WTC11 (cell line): ENCODE results near the gene VEGFC. TPM values are rescaled to one million over a fixed set of nuclear protein-coding genes. Genes with fewer than 3 reads are reported as not detected.

ENCODE experiments used
- ATAC-seq: fragments of 200-7000 bp; cut with Tn5 transposase; 2 replicates; pipeline ENCODE4 v1.10.0; 2021; ENCODE audit warnings: mild to moderate bottlenecking, moderate library complexity
- CTCF ChIA-PET: fragments of 300-600 bp; sonication (Branson Sonifier 250); formaldehyde crosslinking; loops from one replicate; lab custom pipeline; 2021; ENCODE audit warnings: antibody characterized with exemption; lab: Charles Lee
- POLR2A ChIA-PET: fragments of 350-600 bp; sonication (Branson Sonifier 250); formaldehyde crosslinking; loops from one replicate; lab custom pipeline; 2021; ENCODE audit warnings: antibody characterized with exemption; lab: Charles Lee
- DNase-seq: peaks from one replicate; pipeline ENCODE4 v3.0.0; 2021; ENCODE audit warnings: low spot score
- H3K27ac Mint-ChIP-seq: 2 replicates; pipeline ENCODE4 v1.8.0; 2021; ENCODE audit warnings: mixed read lengths
- H3K27me3 Mint-ChIP-seq: 2 replicates; pipeline ENCODE4 v1.8.0; 2021; ENCODE audit warnings: low read depth, mild to moderate bottlenecking, moderate library complexity, mixed read lengths
- H3K36me3 Mint-ChIP-seq: 2 replicates; pipeline ENCODE4 v1.8.0; 2021; ENCODE audit warnings: mixed read lengths
- H3K4me1 Mint-ChIP-seq: 2 replicates; pipeline ENCODE4 v1.8.0; 2022; ENCODE audit warnings: mixed read lengths
- H3K4me3 Mint-ChIP-seq: 2 replicates; pipeline ENCODE4 v1.8.0; 2021; ENCODE audit warnings: mild to moderate bottlenecking, moderate library complexity, mixed read lengths
- H3K9me3 Mint-ChIP-seq: 2 replicates; pipeline ENCODE4 v1.8.0; 2021; ENCODE audit warnings: mixed read lengths
- ERG ChIP-seq: fragments of 250-450 bp; sonication (Bioruptor Pico); IDR thresholded peaks from 2 replicates; pipeline ENCODE4 v1.8.0; 2021; ENCODE audit warnings: mild to moderate bottlenecking
- HMGXB4 ChIP-seq: sonication (generic); formaldehyde crosslinking; IDR thresholded peaks from 2 replicates; pipeline ENCODE4 v1.8.1; 2023; ENCODE audit warnings: mild to moderate bottlenecking, moderate library complexity, missing genetic modification reagents
- NFE2L1 ChIP-seq: sonication (generic); formaldehyde crosslinking; IDR thresholded peaks from 2 replicates; pipeline ENCODE4 v1.8.1; 2023; ENCODE audit warnings: missing genetic modification reagents
- NR2C2 ChIP-seq: sonication (generic); formaldehyde crosslinking; IDR thresholded peaks from 2 replicates; pipeline ENCODE4 v1.8.0; 2022; ENCODE audit warnings: mild to moderate bottlenecking, missing genetic modification reagents
- RELA ChIP-seq: sonication (generic); formaldehyde crosslinking; IDR thresholded peaks from 2 replicates; pipeline ENCODE4 v1.8.1; 2022; ENCODE audit warnings: missing genetic modification reagents, mild to moderate bottlenecking, borderline replicate concordance
- ZNF121 ChIP-seq: sonication (generic); formaldehyde crosslinking; IDR thresholded peaks from 2 replicates; pipeline ENCODE4 v1.8.0; 2023; ENCODE audit warnings: missing genetic modification reagents
- total RNA-seq: library from RNA; stranded (reverse); gene quantifications from 3 replicates; pipeline ENCODE4 v1.2.3, GENCODE V29; 2021
- TF ChIP-seq, protein P1 (sequence below): sonication (generic); formaldehyde crosslinking; IDR thresholded peaks from 2 replicates; pipeline ENCODE4 v1.8.1; 2023; ENCODE audit warnings: mild to moderate bottlenecking, missing genetic modification reagents, moderate library complexity
- TF ChIP-seq, protein P2 (sequence below): sonication (generic); formaldehyde crosslinking; IDR thresholded peaks from 2 replicates; pipeline ENCODE4 v1.8.1; 2023; ENCODE audit warnings: mild to moderate bottlenecking, missing genetic modification reagents
- TF ChIP-seq, protein P3 (sequence below): sonication (generic); formaldehyde crosslinking; IDR thresholded peaks from 2 replicates; pipeline ENCODE4 v1.8.1; 2022; ENCODE audit warnings: mild to moderate bottlenecking, missing genetic modification reagents, moderate library complexity, borderline replicate concordance
- TF ChIP-seq, protein P4 (sequence below): fragments of 250-450 bp; sonication (Bioruptor Pico); IDR thresholded peaks from 2 replicates; pipeline ENCODE4 v1.9.0; 2021; ENCODE audit warnings: moderate library complexity, mild to moderate bottlenecking, inconsistent platforms, borderline replicate concordance

VEGFC gene
- total RNA-seq, 1 experiment from 2014 or later = 0.61 TPM

GRCh38 chr4:176794151-176794550 lies 1.4 kb upstream of the VEGFC start (continued):
- TF ChIP-seq, protein P1, sequence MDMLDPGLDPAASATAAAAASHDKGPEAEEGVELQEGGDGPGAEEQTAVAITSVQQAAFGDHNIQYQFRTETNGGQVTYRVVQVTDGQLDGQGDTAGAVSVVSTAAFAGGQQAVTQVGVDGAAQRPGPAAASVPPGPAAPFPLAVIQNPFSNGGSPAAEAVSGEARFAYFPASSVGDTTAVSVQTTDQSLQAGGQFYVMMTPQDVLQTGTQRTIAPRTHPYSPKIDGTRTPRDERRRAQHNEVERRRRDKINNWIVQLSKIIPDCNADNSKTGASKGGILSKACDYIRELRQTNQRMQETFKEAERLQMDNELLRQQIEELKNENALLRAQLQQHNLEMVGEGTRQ (CRISPR knock-in tag) = no peak
- TF ChIP-seq ERG (CRISPR knock-in tag) (no peak), HMGXB4 (CRISPR knock-in tag) (no peak), NR2C2 (CRISPR knock-in tag) (no peak)
- TF ChIP-seq, protein P2, sequence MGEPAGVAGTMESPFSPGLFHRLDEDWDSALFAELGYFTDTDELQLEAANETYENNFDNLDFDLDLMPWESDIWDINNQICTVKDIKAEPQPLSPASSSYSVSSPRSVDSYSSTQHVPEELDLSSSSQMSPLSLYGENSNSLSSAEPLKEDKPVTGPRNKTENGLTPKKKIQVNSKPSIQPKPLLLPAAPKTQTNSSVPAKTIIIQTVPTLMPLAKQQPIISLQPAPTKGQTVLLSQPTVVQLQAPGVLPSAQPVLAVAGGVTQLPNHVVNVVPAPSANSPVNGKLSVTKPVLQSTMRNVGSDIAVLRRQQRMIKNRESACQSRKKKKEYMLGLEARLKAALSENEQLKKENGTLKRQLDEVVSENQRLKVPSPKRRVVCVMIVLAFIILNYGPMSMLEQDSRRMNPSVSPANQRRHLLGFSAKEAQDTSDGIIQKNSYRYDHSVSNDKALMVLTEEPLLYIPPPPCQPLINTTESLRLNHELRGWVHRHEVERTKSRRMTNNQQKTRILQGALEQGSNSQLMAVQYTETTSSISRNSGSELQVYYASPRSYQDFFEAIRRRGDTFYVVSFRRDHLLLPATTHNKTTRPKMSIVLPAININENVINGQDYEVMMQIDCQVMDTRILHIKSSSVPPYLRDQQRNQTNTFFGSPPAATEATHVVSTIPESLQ = no peak
- TF ChIP-seq, protein P3, sequence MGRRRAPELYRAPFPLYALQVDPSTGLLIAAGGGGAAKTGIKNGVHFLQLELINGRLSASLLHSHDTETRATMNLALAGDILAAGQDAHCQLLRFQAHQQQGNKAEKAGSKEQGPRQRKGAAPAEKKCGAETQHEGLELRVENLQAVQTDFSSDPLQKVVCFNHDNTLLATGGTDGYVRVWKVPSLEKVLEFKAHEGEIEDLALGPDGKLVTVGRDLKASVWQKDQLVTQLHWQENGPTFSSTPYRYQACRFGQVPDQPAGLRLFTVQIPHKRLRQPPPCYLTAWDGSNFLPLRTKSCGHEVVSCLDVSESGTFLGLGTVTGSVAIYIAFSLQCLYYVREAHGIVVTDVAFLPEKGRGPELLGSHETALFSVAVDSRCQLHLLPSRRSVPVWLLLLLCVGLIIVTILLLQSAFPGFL = no peak
- TF ChIP-seq, protein P4, sequence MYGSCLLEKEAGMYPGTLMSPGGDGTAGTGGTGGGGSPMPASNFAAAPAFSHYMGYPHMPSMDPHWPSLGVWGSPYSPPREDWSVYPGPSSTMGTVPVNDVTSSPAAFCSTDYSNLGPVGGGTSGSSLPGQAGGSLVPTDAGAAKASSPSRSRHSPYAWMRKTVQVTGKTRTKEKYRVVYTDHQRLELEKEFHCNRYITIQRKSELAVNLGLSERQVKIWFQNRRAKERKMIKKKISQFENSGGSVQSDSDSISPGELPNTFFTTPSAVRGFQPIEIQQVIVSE (CRISPR knock-in tag) = no peak

- Mint-ChIP-seq H3K9me3 (no peaks in the 10 kb centered on the region), H3K36me3 (no peaks in the 10 kb centered on the region), H3K4me3 (peak overlapping the region; percentile 84), H3K27ac (no peak overlapping the region), H3K27me3 (peaks cover 39% of the 10 kb centered on the region), H3K4me1 (peaks cover 9% of the 10 kb centered on the region; the same call in 1 of the 2 replicates)
- DNase-seq = no peak
- peak; percentile 33 for ATAC-seq
- CTCF ChIA-PET = interaction anchor here (1.3 to 2.5 kb wide), 2 partner anchors 240 to 254 kb away, joined by 3 to 13 read pairs; no protein-coding TSS in a partner anchor
- TF ChIP-seq, protein P1 (CRISPR knock-in tag) = peak; percentile 37; the same call in 1 of the 2 replicates
- no peak for TF ChIP-seq RELA (CRISPR knock-in tag)
- POLR2A ChIA-PET = interaction anchor here (0.5 kb wide), 1 partner anchor 253 kb away, joined by 6 read pairs; no protein-coding TSS in a partner anchor
These were observed 411 bp upstream of the VEGFC start for GRCh38 chr4:176793060-176793605.

- Mint-ChIP-seq H3K9me3 (no peaks in the 10 kb centered on the region), H3K4me1 (peaks cover 9% of the 10 kb centered on the region; the same call in 1 of the 2 replicates)
- TF ChIP-seq NFE2L1 (no peak), ZNF121 (CRISPR knock-in tag) (peak; percentile 97)
These were observed 964 bp downstream of the VEGFC start for GRCh38 chr4:176791591-176792325.

More at GRCh38 chr4:176791591-176792325, 964 bp downstream of the VEGFC start:
- CTCF ChIA-PET = interaction anchor here (1.5 to 2.5 kb wide), 2 partner anchors 251 to 256 kb away, joined by 4 to 13 read pairs; no protein-coding TSS in a partner anchor
- peak; percentile 45 for DNase-seq
- peak; percentile 21 for ATAC-seq
- no peaks in the 10 kb centered on the region for H3K36me3 Mint-ChIP-seq
- H3K27me3 Mint-ChIP-seq = peaks cover 39% of the 10 kb centered on the region
- peak overlapping the region; percentile 72 for H3K4me3 Mint-ChIP-seq
- POLR2A ChIA-PET = no interaction called here
- no peak overlapping the region for H3K27ac Mint-ChIP-seq
